Testis (tissue), 2 donors: Measurements from ENCODE around the gene IGF1R.

Experiments used
- POLR2A ChIP-seq: fragments of 450-650 bp; IDR thresholded peaks from one replicate; pipeline ENCODE4 v1.6.1; 2017; ENCODE audit warnings: antibody characterized with exemption, mild to moderate bottlenecking, moderate library complexity
- TF ChIP-seq, protein P1 (sequence below), 3 experiments: fragments of 450-650 bp in 2 of 3; fragments of 200-600 bp in 1 of 3; sonication (generic) in 1 of 3; IDR thresholded peaks; one replicate each; pipeline ENCODE4 v1.5.1; 2016 to 2019; ENCODE audit warnings: antibody characterized with exemption in 3 of 3, mild to moderate bottlenecking in 2 of 3, moderate library complexity in 1 of 3

DNA sequence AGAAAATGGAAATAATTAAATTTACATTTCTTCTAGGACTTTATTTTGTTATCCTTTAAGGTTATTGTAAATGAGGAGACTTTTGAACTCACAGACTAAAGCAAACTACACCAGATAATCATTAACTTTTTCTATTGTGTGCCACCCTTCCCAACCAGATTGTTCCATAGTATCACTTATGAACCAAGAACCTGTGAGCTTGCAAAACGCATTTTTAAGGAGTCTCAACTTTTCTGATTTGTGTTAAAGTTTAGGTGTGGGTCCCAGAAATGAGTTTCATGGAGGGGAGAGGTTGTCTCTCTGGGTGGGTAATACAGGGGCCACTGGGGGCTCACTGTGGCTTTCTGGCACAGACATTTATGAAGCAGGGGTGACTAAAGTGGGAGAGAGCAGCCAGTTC lies 75.7 kb downstream of the IGF1R start:
- TF ChIP-seq, protein P1, sequence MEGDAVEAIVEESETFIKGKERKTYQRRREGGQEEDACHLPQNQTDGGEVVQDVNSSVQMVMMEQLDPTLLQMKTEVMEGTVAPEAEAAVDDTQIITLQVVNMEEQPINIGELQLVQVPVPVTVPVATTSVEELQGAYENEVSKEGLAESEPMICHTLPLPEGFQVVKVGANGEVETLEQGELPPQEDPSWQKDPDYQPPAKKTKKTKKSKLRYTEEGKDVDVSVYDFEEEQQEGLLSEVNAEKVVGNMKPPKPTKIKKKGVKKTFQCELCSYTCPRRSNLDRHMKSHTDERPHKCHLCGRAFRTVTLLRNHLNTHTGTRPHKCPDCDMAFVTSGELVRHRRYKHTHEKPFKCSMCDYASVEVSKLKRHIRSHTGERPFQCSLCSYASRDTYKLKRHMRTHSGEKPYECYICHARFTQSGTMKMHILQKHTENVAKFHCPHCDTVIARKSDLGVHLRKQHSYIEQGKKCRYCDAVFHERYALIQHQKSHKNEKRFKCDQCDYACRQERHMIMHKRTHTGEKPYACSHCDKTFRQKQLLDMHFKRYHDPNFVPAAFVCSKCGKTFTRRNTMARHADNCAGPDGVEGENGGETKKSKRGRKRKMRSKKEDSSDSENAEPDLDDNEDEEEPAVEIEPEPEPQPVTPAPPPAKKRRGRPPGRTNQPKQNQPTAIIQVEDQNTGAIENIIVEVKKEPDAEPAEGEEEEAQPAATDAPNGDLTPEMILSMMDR (IDR thresholded peaks at IDR 0.05): no peak
- TF ChIP-seq POLR2A: no peak
